Right lung (tissue), 10 donors: ENCODE results near the gene MORF4L2. TPM values are rescaled to one million over a fixed set of nuclear protein-coding genes. Genes with fewer than 3 reads are reported as not detected.
A peak's percentile ranks its signal among the peaks of the same experiment; 100 is the strongest.

Experiments used
- DNase-seq, 2 donors: peaks; one replicate each; pipeline ENCODE4 v3.0.0-alpha.2; 2013
- long read RNA-seq, 8 donors: transcript quantifications; one replicate each; lab custom pipeline, GENCODE V29; 2026
- polyA plus RNA-seq, 5 donors: library from polyadenylated mRNA; unstranded; fragments of 120-200 nt; gene quantifications; one replicate each; pipeline versions ENCODE4 v1.2.1 to v1.2.3, GENCODE V29; 2013; ENCODE audit warnings: inconsistent platforms in 1 of 5, low replicate concordance in 1 of 5; ENCODE audit not compliant: insufficient read length in 5 of 5, insufficient read depth in 1 of 5

The MORF4L2 gene, protein sequence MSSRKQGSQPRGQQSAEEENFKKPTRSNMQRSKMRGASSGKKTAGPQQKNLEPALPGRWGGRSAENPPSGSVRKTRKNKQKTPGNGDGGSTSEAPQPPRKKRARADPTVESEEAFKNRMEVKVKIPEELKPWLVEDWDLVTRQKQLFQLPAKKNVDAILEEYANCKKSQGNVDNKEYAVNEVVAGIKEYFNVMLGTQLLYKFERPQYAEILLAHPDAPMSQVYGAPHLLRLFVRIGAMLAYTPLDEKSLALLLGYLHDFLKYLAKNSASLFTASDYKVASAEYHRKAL
- 100 to 1,000 TPM; 290 to 350 (median 311) TPM for polyA plus RNA-seq
- long read RNA-seq, donor 1, transcript MORF4L2-203 (4 exons, 1,983 nt) = minor isoform, 25 of 115 reads
- long read RNA-seq, donor 1, transcript MORF4L2-215 (4 exons, 451 nt) = major isoform, 39 of 115 reads
- long read RNA-seq, donor 1, transcript MORF4L2-212 (3 exons, 573 nt) = minor isoform, 7 of 115 reads
- long read RNA-seq, donor 1, transcript MORF4L2-201 (4 exons, 1,824 nt) = minor isoform, 7 of 115 reads
- long read RNA-seq, donor 1, partial matches to known transcripts = 18 of 115 reads
- long read RNA-seq, donor 1, other reads (novel, unspliced or antisense) = 7 of 115 reads
- long read RNA-seq, donor 2, transcript MORF4L2-201 (4 exons, 1,824 nt) = minor isoform, 11 of 79 reads
- long read RNA-seq, donor 2, transcript MORF4L2-215 (4 exons, 451 nt) = major isoform, 42 of 79 reads
- long read RNA-seq, donor 2, transcript MORF4L2-203 (4 exons, 1,983 nt) = minor isoform, 18 of 79 reads
- long read RNA-seq, donor 2, partial matches to known transcripts = 0 of 79 reads
- long read RNA-seq, donor 2, other reads (novel, unspliced or antisense) = 0 of 79 reads
- long read RNA-seq, donor 3, transcript MORF4L2-209 (5 exons, 869 nt) = minor isoform, 7 of 76 reads
- long read RNA-seq, donor 3, transcript MORF4L2-215 (4 exons, 451 nt) = minor isoform, 21 of 76 reads
- long read RNA-seq, donor 3, transcript MORF4L2-203 (4 exons, 1,983 nt) = major isoform, 22 of 76 reads
- long read RNA-seq, donor 3, transcript MORF4L2-201 (4 exons, 1,824 nt) = minor isoform, 9 of 76 reads
- long read RNA-seq, donor 3, partial matches to known transcripts = 6 of 76 reads
- long read RNA-seq, donor 3, other reads (novel, unspliced or antisense) = 5 of 76 reads
- long read RNA-seq, donor 4, transcript MORF4L2-215 (4 exons, 451 nt) = major isoform, 15 of 51 reads
- long read RNA-seq, donor 4, transcript MORF4L2-203 (4 exons, 1,983 nt) = minor isoform, 14 of 51 reads
- long read RNA-seq, donor 4, partial matches to known transcripts = 9 of 51 reads
- long read RNA-seq, donor 4, other reads (novel, unspliced or antisense) = 0 of 51 reads
- long read RNA-seq, donor 5, transcript MORF4L2-201 (4 exons, 1,824 nt) = minor isoform, 7 of 125 reads
- long read RNA-seq, donor 5, transcript MORF4L2-203 (4 exons, 1,983 nt) = minor isoform, 29 of 125 reads
- long read RNA-seq, donor 5, transcript MORF4L2-209 (5 exons, 869 nt) = minor isoform, 7 of 125 reads
- long read RNA-seq, donor 5, transcript MORF4L2-215 (4 exons, 451 nt) = major isoform, 50 of 125 reads
- long read RNA-seq, donor 5, partial matches to known transcripts = 19 of 125 reads
- long read RNA-seq, donor 5, other reads (novel, unspliced or antisense) = 0 of 125 reads
- long read RNA-seq, donor 6, transcript MORF4L2-203 (4 exons, 1,983 nt) = minor isoform, 26 of 103 reads
- long read RNA-seq, donor 6, transcript MORF4L2-201 (4 exons, 1,824 nt) = minor isoform, 5 of 103 reads
- long read RNA-seq, donor 6, transcript MORF4L2-212 (3 exons, 573 nt) = minor isoform, 7 of 103 reads
- long read RNA-seq, donor 6, transcript MORF4L2-215 (4 exons, 451 nt) = major isoform, 36 of 103 reads
- long read RNA-seq, donor 6, partial matches to known transcripts = 14 of 103 reads
- long read RNA-seq, donor 6, other reads (novel, unspliced or antisense) = 6 of 103 reads
- long read RNA-seq, donor 7, transcript MORF4L2-215 (4 exons, 451 nt) = major isoform, 27 of 62 reads
- long read RNA-seq, donor 7, transcript MORF4L2-203 (4 exons, 1,983 nt) = minor isoform, 10 of 62 reads
- long read RNA-seq, donor 7, transcript MORF4L2-201 (4 exons, 1,824 nt) = minor isoform, 5 of 62 reads
- long read RNA-seq, donor 7, partial matches to known transcripts = 13 of 62 reads
- long read RNA-seq, donor 7, other reads (novel, unspliced or antisense) = 0 of 62 reads
- long read RNA-seq, donor 8, transcript MORF4L2-203 (4 exons, 1,983 nt) = minor isoform, 7 of 33 reads
- long read RNA-seq, donor 8, transcript MORF4L2-215 (4 exons, 451 nt) = major isoform, 13 of 33 reads
- long read RNA-seq, donor 8, partial matches to known transcripts = 6 of 33 reads
- long read RNA-seq, donor 8, other reads (novel, unspliced or antisense) = 0 of 33 reads

DNA sequence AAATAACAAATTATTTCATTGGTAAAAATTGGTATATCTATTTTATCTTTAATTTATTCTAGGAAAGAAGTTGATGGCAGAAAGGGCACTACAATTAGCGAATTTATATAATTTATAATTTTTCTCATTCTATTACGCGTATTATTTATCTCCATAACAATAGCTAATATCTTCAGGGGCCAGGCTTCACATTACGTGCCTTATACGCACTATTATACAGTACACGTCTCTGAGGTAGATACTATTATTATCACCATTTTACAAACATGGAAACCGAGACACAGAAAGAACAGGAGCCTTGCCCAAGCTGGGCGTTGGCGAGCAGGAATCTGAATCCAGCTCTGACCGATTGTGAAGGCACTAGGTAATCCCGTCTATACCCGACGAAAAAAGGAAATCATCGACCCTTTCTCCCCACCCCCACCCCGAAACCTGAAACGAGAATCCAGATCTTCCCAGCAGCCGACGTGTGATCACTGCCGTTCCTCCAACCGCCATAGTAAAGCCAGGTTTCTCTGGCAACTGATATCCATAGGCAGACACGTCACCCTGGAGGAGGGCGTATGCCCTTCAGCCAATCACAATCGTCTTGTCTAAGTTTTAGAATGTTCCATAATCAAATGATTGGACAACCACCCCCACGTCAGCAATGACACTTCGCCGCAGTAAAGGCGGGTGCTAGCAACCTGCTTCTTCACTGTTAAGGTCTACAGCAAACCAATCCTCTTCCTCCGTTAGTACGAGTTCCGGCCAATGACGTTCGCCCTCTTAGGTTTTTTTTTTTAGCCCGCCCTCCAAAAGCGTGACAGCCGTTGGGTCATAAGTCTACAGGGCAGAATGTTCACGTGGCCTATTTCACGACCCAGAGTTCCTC lies at the start of gene MORF4L2:
Gene MORF4L2 (minus strand): TSS at position 501 of the 874 bp plus-strand sequence. CDS start 9,672 bp downstream, outside the sequence.
- DNase-seq = peak; percentile 91 to 95

DNA sequence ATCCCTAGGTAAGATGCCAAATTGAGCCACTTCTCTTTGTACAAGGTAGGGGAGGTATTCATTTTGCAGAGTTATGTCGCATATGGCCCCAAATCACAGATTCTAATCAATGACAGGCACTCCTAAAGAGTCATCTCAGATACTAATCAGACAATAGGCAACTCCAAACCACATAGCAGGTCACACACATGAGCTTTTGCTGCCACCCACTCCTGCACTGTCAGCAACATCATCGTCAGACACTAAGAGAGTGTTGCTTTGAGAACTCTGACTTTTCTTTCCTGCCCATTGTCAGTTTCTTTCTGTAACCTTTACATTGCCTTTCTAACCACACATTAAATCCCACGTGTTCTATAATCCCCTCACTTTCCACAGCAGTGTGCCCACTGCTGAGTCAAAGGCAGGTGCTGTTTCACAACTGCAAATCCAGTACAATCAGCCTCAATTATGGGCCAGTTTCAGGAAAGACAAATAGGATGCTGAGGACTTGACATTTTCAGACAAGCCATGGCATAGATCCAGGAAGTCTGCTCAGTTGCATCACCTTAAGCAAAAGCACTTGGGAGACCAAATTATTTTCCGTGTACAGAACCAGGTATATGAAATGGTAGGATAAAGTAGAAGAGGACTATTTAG lies 47.7 kb upstream of the MORF4L2 start:
- no peak for DNase-seq

DNA sequence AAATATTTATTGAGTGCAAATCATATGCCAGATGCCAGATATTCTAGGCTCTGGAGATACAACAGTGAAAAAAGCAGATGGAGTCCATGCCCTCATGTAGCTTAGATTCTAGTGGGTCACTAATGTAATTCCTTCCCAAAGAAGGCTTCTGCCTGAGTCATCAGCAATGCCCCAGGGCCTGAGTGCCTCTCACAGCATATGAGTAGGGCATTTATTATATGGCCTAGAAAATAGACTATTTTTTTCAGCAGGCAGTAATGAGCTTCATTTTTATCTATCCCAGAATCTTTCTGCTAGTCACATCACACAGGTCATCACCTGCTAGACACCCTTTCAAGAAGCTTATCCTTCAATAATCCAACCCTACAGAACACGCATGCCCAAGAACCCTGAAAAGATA lies 46.5 kb upstream of the MORF4L2 start:
- DNase-seq = no peak

DNA sequence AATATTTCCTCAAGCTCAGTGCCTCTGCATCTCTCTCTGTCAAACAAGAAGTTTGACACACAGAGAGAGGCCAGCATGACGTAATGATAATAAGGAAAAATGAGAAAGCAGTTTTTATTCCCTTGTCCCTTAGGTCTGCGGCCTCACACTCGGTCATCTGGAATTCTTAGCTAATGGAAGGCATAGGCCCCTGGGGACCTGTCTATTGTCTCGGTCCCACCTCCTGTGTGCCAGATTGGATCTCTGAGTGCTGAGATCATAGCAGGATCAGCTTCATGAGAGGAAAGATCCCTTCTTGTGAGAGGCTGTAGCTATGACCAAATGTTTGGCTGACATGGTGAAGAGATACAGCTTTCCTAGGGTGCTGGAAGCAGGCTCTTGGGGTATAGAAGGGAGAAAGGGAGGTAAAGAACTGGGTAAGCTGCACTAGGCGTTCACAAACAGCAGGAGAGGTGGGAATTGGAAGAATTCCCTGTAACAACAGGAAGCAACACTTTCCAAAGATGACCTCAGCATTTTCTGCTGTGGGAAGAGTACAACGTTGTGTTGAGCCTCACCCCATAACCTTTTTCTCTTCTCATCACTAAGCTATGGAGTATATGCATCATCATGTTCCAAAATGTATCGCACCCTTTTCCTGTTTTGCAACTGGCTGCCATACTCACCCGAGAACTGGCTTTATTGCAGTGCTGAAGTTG lies 44.4 kb upstream of the MORF4L2 start:
- DNase-seq = peak in 1 of 2 donors; percentile 15

DNA sequence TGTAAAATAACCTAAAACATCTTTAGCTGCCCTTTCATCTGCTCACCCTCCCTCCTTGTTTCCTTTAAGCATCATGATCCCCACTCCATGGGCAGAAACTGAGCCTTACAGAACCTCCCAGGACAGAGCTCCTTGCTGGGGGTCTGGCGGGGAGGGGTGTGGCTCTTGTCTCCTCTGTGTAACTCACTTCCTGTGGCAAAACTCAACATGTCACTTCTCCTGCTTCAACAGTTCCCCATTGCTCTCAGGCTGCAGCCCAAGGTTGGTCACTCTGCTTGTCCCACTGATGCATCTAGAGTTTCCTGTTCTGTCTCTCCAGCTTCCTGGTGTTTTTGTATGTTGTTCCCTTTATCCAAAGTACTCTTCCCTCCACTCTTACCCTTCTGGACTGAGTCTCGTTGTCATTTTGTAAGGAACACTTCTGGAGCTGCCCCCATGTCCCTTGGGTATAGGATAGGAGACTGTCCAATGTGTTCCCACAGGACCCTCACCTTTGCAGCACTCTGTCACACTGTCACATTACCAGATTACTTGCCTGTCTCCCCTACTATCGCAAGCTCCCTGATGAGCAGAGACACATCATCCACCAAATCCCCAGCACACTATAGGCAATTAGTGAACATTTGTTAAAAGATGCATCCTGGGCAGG lies 43.8 kb upstream of the MORF4L2 start:
- no peak for DNase-seq

DNA sequence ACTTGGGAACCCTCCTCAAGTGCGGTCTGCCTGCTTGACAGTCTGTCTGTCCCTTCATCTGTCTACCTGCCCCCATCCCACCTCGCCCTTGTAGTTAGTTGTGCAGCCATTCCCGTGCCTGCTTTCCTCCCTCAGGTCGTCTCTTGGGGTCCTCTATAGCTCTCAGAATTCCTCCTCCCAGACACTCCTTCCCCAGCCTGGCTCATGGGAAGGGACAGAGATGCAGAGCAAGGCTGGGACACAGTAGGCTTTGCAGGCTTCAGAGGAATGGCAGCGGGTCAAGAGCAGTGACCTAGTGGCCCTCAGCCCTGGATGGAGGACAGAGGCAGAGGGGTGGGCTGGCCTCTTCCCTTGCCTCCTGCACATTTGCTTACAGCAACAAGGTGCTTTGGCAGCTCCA lies 42.5 kb upstream of the MORF4L2 start:
- DNase-seq = no peak

DNA sequence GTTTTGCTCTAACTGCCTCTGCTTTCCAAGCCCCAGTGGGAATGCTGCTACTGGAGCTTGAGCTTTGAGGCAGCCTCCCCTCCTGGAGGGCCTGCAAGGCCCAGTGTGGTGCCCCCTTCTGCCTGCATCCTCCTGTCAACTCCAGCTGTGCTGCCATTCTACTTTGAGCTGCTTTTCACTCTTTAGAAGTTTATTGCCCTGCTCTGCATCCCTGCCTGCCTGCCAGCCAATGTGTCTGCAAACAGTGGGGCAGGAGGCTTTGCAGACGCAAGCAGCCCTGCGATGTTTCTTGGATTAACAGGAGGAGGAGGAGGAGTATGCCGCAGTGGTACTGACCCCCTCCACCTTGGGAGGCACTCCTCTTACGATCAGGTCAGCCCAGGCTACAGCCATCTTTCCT lies 40.6 kb upstream of the MORF4L2 start:
- DNase-seq = no peak

DNA sequence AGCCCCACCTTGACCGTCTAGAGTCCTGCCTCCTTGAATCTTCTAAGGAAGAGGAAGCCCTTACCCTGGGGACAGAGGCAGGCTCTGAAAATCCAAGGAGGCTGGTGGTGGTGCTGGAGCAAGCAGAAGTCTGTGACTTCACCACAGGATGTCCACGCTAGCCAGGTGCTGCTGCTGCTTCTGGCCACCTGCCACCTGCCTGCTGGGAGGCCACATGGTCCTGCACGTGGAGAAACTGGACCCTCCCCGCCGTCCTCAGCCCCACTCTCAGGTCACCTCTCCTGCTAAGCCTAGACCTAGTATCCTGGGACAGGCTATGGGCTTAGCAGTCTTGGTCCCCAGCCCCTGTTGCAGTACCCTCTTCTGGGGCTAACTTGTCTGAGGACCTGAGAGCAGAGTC lies 40.0 kb upstream of the MORF4L2 start:
- DNase-seq = no peak

DNA sequence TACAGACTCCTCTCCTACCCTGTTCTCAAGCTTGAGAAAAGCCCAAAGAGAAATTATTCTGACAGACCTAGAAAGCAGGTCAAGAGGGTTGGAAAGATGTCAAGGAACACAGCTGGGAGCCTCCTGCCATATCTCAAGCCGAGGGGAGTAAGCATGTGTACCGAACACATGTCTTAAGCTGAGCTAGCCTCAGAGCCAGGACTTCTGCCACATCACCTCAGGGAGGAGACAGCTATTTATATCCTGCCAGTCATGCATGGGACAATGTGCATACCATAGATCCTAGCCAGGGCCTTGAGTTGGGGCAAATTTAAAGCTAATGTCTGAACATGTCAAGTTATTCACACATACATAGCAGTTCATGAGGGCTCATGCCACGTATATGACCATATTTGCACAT lies 36.0 kb upstream of the MORF4L2 start:
- no peak for DNase-seq

DNA sequence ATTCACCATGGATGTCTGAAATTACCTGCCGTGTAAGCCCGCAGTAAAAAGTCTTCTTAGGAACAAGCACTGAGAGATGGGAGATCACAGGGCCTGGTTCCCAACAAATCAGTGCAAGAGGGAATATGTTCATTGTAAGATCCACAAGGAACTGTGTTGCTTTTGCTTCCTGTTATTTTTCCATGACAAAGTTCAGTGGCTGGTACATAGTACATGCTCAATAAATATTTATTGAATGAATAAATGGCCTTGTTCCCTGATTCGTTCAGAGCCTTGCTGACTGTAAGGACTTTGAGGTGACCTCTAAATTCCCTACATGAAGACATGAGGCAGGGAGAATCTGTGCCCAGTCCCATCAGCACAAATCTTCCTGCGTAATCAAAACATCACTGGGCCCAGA lies 31.6 kb upstream of the MORF4L2 start:
- no peak for DNase-seq

DNA sequence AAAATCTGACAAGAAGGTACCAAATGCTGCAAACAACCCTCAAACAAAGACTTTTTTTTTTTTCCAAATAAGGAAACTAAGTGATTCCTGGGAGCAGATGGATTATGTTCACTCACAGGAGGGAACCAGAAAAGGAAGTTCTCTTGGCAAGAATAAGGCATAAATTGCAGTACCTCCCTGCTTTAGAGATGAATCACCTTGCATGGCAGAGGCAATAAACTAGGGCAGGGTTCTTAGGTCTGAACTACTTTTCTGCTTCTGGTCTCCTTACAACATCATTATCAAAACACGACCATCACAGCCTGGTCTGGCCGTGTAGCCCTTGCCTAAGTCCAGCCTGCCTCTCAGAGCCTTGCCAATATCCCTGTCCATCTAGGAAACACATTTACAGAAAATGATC lies 30.5 kb upstream of the MORF4L2 start:
- peak in 1 of 2 donors; percentile 12 for DNase-seq

DNA sequence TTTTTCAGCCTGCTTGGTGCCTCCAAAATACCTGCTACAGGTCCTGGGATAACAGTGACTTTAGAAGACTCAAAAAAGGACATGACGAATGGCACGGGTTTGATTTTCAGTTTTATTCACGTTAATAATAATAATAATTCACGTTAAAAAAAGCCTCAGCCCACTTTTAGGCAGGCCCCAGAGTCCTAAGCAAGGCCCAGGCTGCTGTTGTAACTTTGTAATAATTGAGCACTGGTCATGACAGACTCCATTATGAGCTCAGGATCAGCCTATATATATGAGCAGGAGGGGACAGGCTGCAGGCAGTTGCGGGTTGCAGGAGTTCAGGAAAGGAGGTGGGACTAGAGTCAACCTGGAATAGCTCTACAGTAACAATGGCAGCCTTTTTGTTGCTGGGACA lies 24.1 kb upstream of the MORF4L2 start, which contains the start of gene TMEM31:
Gene TMEM31 (plus strand): TSS at position 301 of the 400 bp plus-strand sequence. CDS start 1,350 bp downstream, outside the sequence.
- no peak for DNase-seq

DNA sequence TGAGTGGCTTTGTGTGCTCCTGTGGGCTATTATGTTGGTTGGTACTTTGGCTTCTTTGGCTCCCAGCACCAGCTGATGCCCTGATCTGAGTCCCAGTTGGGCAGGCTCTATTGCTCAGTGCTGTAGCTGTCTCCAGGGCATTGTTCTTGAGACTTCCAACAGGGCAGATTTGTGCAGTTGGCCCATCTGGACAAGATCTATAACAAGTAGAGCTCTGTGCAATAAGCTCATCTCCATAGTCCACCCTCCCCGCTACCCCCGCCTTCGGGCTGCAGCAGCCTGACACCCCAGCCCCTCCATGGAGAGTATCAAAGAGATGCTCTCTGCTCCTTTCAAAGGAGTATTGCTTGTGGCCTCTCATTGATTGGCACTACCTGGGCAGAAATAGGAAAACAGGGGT lies 18.4 kb upstream of the MORF4L2 start:
- no peak for DNase-seq

DNA sequence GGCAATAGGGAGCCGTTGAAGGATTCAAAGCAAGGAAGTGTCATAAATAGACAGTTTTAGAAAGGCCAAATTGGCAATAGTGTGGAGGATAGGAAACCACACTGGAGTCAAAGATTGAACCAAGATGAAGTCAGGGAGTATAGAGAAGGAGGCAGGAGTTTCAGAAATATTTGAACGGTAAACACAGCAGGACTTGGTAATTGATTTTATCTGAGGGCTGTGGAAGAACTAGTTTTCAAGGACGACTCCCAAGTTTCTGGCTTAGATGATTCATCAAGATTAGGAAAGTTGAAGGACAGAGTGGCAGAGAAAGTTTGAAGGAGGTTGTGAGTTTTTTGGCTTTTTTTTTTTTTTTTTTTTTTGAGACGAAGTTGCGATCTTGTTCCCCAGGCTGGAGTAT lies 12.7 kb upstream of the MORF4L2 start:
- DNase-seq = no peak

DNA sequence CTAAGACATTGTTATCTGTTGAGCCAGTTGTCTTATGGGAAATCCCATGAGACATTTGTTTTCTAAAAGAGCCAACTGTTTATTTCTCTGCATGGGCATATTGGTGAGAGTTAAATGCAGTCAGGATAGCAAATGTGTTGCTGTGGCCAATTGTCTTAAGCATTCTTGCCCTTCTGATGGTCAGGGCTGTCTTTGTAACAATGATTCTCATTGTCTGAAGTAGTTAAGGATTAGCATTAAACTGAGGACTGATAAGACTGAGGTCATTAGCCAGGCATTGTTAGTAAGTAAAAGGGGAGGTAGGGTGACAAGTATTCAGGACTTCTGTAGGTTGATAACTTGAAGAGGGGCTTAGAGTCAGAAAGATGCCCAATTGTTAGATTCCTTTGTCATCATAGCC lies 11.2 kb upstream of the MORF4L2 start:
- no peak for DNase-seq

DNA sequence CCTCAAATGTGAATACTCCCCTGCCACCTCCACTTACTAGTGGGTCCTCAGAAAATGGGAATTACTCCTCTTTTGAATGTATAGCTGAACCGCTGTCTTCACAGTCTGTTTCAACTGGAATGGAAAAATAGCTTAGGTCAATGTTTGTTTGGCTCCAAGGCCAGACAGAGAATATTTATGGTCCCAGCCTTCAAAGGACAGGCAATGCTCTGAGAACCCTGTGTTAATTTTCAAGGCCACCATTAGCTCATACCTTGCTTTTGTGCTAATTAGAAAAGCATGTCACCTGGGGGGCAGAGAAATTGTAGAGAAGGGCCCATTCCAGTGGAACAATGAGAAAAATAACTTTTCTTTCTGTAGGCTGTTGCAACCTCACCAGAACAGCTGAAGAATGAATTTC lies 4.6 kb upstream of the MORF4L2 start:
- no peak for DNase-seq
